ENCODE measurements around the gene BBIP1. TPM values are rescaled to one million over a fixed set of nuclear protein-coding genes. Genes with fewer than 3 reads are reported as not detected.

Gene BBIP1
- total and polyA plus RNA-seq, 9 of the 15 experiments (the other 6 are each of a cell fraction or from before 2014, with no cell fraction given), result 5.2 to 31.0 (median 19.4) TPM

DNA sequence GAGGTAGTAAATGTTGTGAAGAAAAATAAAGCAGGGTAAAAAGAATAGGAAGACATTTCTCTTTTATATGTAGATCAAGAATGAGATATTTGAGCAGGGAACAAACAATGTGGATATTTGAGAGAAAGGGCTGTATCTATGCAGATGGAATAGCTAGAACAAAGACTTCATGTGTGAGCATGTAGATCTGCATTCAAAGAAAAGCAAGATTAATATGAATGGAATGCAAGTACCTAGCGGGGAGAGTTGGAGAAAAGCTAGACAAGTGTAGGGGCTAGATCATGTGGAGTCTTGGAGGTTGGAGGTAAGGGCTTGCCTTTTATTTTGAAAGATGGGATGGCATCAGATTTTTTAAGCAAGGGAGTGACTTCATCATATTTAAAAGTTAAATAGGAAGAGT lies 27.5 kb upstream of the BBIP1 start:
- Histone ChIP-seq H4K20me1 (replicated peaks; ENCODE audit: control insufficient read depth, insufficient read depth, low read length) (no peaks in the 10 kb centered on the region), H3K9me1 (ENCODE audit: control insufficient read depth, insufficient read depth, low read length) (no peaks in the 10 kb centered on the region), H3K4me3 (no peak overlapping the region), H3K9ac (ENCODE audit: insufficient read depth in 1 of 2, low read depth in 2 of 2, low read length in 2 of 2) (no peak overlapping the region), H2AFZ (ENCODE audit: low read depth, low read length) (no peak overlapping the region), H3K27me3 (ENCODE audit: control insufficient read depth in 2 of 2, insufficient read depth in 2 of 2, low read length in 2 of 2) (no peaks in the 10 kb centered on the region), H3K4me2 (ENCODE audit: insufficient read depth, low read length) (no peak overlapping the region), H3K27ac (ENCODE audit: extremely low read depth, low read depth, low read length) (no peak overlapping the region), H3K36me3 (ENCODE audit: control insufficient read depth, insufficient read depth, low read length) (no peaks in the 10 kb centered on the region; the same call in 2 of the 3 replicates), H3K4me1 (replicated peaks in 1 of 2; ENCODE audit: control insufficient read depth in 2 of 2, insufficient read depth in 2 of 2, low read length in 2 of 2) (no peaks in the 10 kb centered on the region; a peak in 1 of 5 replicates), H3K9me3 (replicated peaks; ENCODE audit: control insufficient read depth, insufficient read depth, low read depth, low read length) (no peaks in the 10 kb centered on the region), H3K79me2 (ENCODE audit: control insufficient read depth, insufficient read depth, low read length) (peaks cover 44% of the 10 kb centered on the region)
- no TSS peak for BruUV-seq (replicated peaks)
- TF ChIP-seq RUNX1 (IDR thresholded peaks at IDR 0.05; ENCODE audit: low read depth) (no peak), CHD4 (IDR thresholded peaks at IDR 0.05; ENCODE audit: insufficient read depth, insufficient replicate concordance, low read depth, low read length, poor library complexity, severe bottlenecking) (no peak), DACH1 (IDR thresholded peaks at IDR 0.05; ENCODE audit: partially characterized antibody) (no peak), FOXA1 (IDR thresholded peaks at IDR 0.05; ENCODE audit: borderline replicate concordance) (no peak), NELFE (IDR thresholded peaks at IDR 0.05; ENCODE audit: insufficient read depth, insufficient read length) (no peak), ATF7 (IDR thresholded peaks at IDR 0.05) (no peak), ZKSCAN8 (CRISPR knock-in tag; IDR thresholded peaks at IDR 0.05) (no peak), ZNF146 (CRISPR knock-in tag; IDR thresholded peaks at IDR 0.05; ENCODE audit: unreplicated experiment) (no peak), SAP30 (IDR thresholded peaks at IDR 0.05; ENCODE audit: borderline replicate concordance, insufficient read depth, low read depth, low read length, poor library complexity, severe bottlenecking) (no peak), HMBOX1 (IDR thresholded peaks at IDR 0.05) (no peak), MAFK (IDR thresholded peaks at IDR 0.05; ENCODE audit: low read length) (no peak), POLR2AphosphoS5 (IDR thresholded peaks at IDR 0.05; ENCODE audit: control insufficient read depth, insufficient read depth, low read depth, low read length) (no peak), SETDB1 (IDR thresholded peaks at IDR 0.05; ENCODE audit: low read length) (no peak), PHB2 (IDR thresholded peaks at IDR 0.05; ENCODE audit: low read depth) (no peak), ZFP1 (CRISPR knock-in tag; IDR thresholded peaks at IDR 0.05) (no peak), ZNF398 (CRISPR knock-in tag; IDR thresholded peaks at IDR 0.05) (no peak), POLR2H (tag; IDR thresholded peaks at IDR 0.05; ENCODE audit: low read depth) (no peak), SRSF3 (IDR thresholded peaks at IDR 0.05; ENCODE audit: insufficient read depth, low read length) (no peak)
- TF ChIP-seq, protein P1, sequence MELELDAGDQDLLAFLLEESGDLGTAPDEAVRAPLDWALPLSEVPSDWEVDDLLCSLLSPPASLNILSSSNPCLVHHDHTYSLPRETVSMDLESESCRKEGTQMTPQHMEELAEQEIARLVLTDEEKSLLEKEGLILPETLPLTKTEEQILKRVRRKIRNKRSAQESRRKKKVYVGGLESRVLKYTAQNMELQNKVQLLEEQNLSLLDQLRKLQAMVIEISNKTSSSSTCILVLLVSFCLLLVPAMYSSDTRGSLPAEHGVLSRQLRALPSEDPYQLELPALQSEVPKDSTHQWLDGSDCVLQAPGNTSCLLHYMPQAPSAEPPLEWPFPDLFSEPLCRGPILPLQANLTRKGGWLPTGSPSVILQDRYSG (tag; conservative IDR thresholded peaks at IDR 0.05; ENCODE audit: low read depth), result no peak
- no peak for DNase-seq (ENCODE audit: extremely low read depth in 1 of 4, low spot score in 3 of 4)
- no peak for ATAC-seq
- POLR2A ChIA-PET, result interaction anchor here (1.3 kb wide), 1 partner anchor 11 kb away, joined by 3 read pairs; no protein-coding TSS in a partner anchor
- intact Hi-C loops (cut with micrococcal nuclease), result no loop called here
- CTCF ChIA-PET (ENCODE audit: low intra/inter-chr PET ratio), result no interaction called here
- FAIRE-seq, result no peak
- in situ Hi-C loops (cut with MboI), result no loop called here
- 100% methylated on average over 1 of the region's 1 CpG for WGBS (ENCODE audit: insufficient coverage, low coverage, missing lambda C conversion rate)

Measured in K562 (cell line).